B cell (primary cell): ENCODE measurements around the gene RAI1. TPM values are rescaled to one million over a fixed set of nuclear protein-coding genes. Genes with fewer than 3 reads are reported as not detected.

Experiments used
- ATAC-seq: fragments of 200-7000 bp; cut with Tn5 transposase; one replicate; pipeline ENCODE4 v1.10.0; 2021; ENCODE audit warnings: low read depth, mild to moderate bottlenecking, moderate number of reproducible peaks, moderate library complexity
- CTCF ChIA-PET: fragments of 350-600 bp; sonication (Branson Sonifier 250); formaldehyde crosslinking; loops from one replicate; lab custom pipeline; 2021; ENCODE audit warnings: antibody characterized with exemption, inconsistent platforms; lab: Charles Lee
- POLR2A ChIA-PET: fragments of 350-600 bp; sonication (Branson Sonifier 250); formaldehyde crosslinking; loops from one replicate; lab custom pipeline; 2021; ENCODE audit warnings: antibody characterized with exemption; lab: Charles Lee
- DNase-seq: peaks from one replicate; pipeline ENCODE4 v3.0.0; 2013
- H2AFZ ChIP-seq: 2 replicates; pipeline ENCODE4 v1.6.1; 2012; ENCODE audit warnings: mild to moderate bottlenecking, low read depth, low read length; ENCODE audit not compliant: insufficient read depth, poor library complexity, severe bottlenecking
- H3K27ac ChIP-seq, 2 donors: 1 replicate in 1 of 2; 2 replicates in 1 of 2; pipeline ENCODE4 v1.5.1; 2012 to 2013; ENCODE audit warnings: low read length in 2 of 2, mild to moderate bottlenecking in 2 of 2, moderate library complexity in 1 of 2
- H3K27me3 ChIP-seq, 4 experiments: fragments of 200-600 bp in 1 of 4; sonication (generic) in 1 of 4; replicated peaks in 1 of 4; 1 replicate in 2 of 4; 2 replicates in 2 of 4; pipeline versions ENCODE4 v1.6.1 to v1.7.0; 2013 to 2016; ENCODE audit warnings: low read length in 3 of 4, mild to moderate bottlenecking in 2 of 4, mixed read lengths in 1 of 4, moderate library complexity in 1 of 4; ENCODE audit not compliant: insufficient read depth in 4 of 4, control insufficient read depth in 3 of 4; ENCODE audit errors: control extremely low read depth in 1 of 4
- H3K36me3 ChIP-seq, 2 experiments: replicated peaks in 1 of 2; 1 replicate in 1 of 2; 2 replicates in 1 of 2; pipeline versions ENCODE4 v1.6.1 to v1.7.1; 2013; ENCODE audit warnings: low read length in 1 of 2; ENCODE audit not compliant: insufficient read depth in 2 of 2, control insufficient read depth in 1 of 2; ENCODE audit errors: control extremely low read depth in 1 of 2, extremely low read depth in 1 of 2
- H3K4me1 ChIP-seq, 2 donors: fragments of 200-600 bp in 1 of 2; sonication (generic) in 1 of 2; 1 replicate in 1 of 2; 2 replicates in 1 of 2; pipeline versions ENCODE4 v1.5.1 to v1.6.1; 2013 to 2017; ENCODE audit warnings: low read length in 2 of 2; ENCODE audit not compliant: control insufficient read depth in 2 of 2, insufficient read depth in 2 of 2
- H3K4me2 ChIP-seq: replicated peaks from 2 replicates; pipeline ENCODE3; 2012; ENCODE audit warnings: mild to moderate bottlenecking, low read depth, low read length; ENCODE audit not compliant: poor library complexity, severe bottlenecking
- H3K4me3 ChIP-seq, 5 experiments: fragments of 200-600 bp in 1 of 5; sonication (generic) in 1 of 5; 1 replicate in 3 of 5; 2 replicates in 2 of 5; pipeline versions ENCODE4 v1.5.1 to v1.7.0; 2011 to 2016; ENCODE audit warnings: low read length in 4 of 5, mild to moderate bottlenecking in 4 of 5, low read depth in 2 of 5, control low read depth in 1 of 5, moderate library complexity in 1 of 5; ENCODE audit not compliant: insufficient read depth in 1 of 5; ENCODE audit errors: control extremely low read depth in 1 of 5, extremely low read depth in 1 of 5
- H3K79me2 ChIP-seq: fragments of 200-600 bp; sonication (generic); one replicate; pipeline ENCODE4 v1.6.0; 2016; ENCODE audit warnings: low read length; ENCODE audit not compliant: control insufficient read depth, insufficient read depth
- H3K9ac ChIP-seq: fragments of 200-600 bp; sonication (generic); 2 replicates; pipeline ENCODE4 v1.6.1; 2017; ENCODE audit warnings: mild to moderate bottlenecking, low read length, moderate library complexity
- H3K9me3 ChIP-seq, 3 donors: one replicate each; pipeline versions ENCODE4 v1.6.1 to v1.7.1; 2013; ENCODE audit warnings: low read length in 2 of 3; ENCODE audit not compliant: control insufficient read depth in 2 of 3, insufficient read depth in 1 of 3; ENCODE audit errors: control extremely low read depth in 1 of 3
- H4K20me1 ChIP-seq: 2 replicates; pipeline ENCODE4 v1.6.0; 2012; ENCODE audit warnings: mild to moderate bottlenecking, low read length; ENCODE audit not compliant: insufficient read depth, control insufficient read depth, poor library complexity, severe bottlenecking
- H3K27ac Mint-ChIP-seq: one replicate; pipeline ENCODE4 v1.8.0; 2021; ENCODE audit warnings: mixed read lengths
- H3K27me3 Mint-ChIP-seq: one replicate; pipeline ENCODE4 v1.8.0; 2021; ENCODE audit warnings: mixed read lengths
- H3K4me1 Mint-ChIP-seq: one replicate; pipeline ENCODE4 v1.8.0; 2021; ENCODE audit warnings: mixed read lengths
- H3K4me3 Mint-ChIP-seq: one replicate; pipeline ENCODE4 v1.8.0; 2021; ENCODE audit warnings: mixed read lengths
- H3K9me3 Mint-ChIP-seq: one replicate; pipeline ENCODE4 v1.8.0; 2022; ENCODE audit warnings: mixed read lengths; ENCODE audit not compliant: insufficient read depth
- CTCF ChIP-seq: fragments of 200-600 bp; IDR thresholded peaks from one replicate; pipeline ENCODE4 v1.8.0; 2022; ENCODE audit warnings: antibody characterized with exemption, mild to moderate bottlenecking
- EZH2 ChIP-seq: IDR thresholded peaks from 2 replicates; pipeline ENCODE4 v1.6.1; 2012; ENCODE audit warnings: borderline replicate concordance, low read depth, mild to moderate bottlenecking, moderate library complexity, low read length; ENCODE audit not compliant: insufficient read depth, poor library complexity, severe bottlenecking
- WGBS: methylation state at CpG from one replicate; pipeline ENCODE4 v1.1.5; 2013; ENCODE audit warnings: missing lambda C conversion rate; ENCODE audit not compliant: insufficient coverage; 5-methylcytosine and 5-hydroxymethylcytosine counted together
- intact Hi-C: fragments of 100-400 bp; cut with micrococcal nuclease; formaldehyde crosslinking; loops from one replicate; pipeline ENCODE4 v1.10.0; 2022
- polyA plus RNA-seq: library from polyadenylated mRNA; depleted of rRNA; stranded (reverse); fragments of >200 nt; gene quantifications from 2 replicates; pipeline ENCODE4 v1.2.3, GENCODE V29; 2012
- total RNA-seq, 2 donors: library from RNA; stranded (reverse); fragments of 120-200 nt in 1 of 2; gene quantifications; 1 replicate in 1 of 2; 2 replicates in 1 of 2; pipeline versions ENCODE4 v1.2.3 to v1.2.4, GENCODE V29; 2013 to 2022

The RAI1 gene
- total and polyA plus RNA-seq, 2 donors (not counting 1 experiment from before 2014, with no cell fraction given): 4.7 to 34.0 TPM

- TF ChIP-seq CTCF (no peak), EZH2 (no peak)
- H2AFZ ChIP-seq: no peak overlapping the region
- ATAC-seq: no peak
- H3K9ac ChIP-seq: no peak overlapping the region
- H3K4me3 Mint-ChIP-seq: peak overlapping the region; percentile 94
- H3K36me3 ChIP-seq: no peaks in the 10 kb centered on the region
- peaks cover 41% of the 10 kb centered on the region for H3K79me2 ChIP-seq
- peaks cover 40% of the 10 kb centered on the region for H3K4me1 Mint-ChIP-seq
- 88% methylated on average over 65 of the region's 68 CpGs for WGBS
- H3K27ac Mint-ChIP-seq: peak overlapping the region; percentile 20
- CTCF ChIA-PET: no interaction called here
- H3K27me3 ChIP-seq: peaks cover 0 to 24% (median 9%) of the 10 kb centered on the region in 4 experiments
- POLR2A ChIA-PET: interaction anchor here (0.7 kb wide), 1 partner anchor 14 kb away, joined by 3 read pairs; no protein-coding TSS in a partner anchor
- peaks cover 19 to 37% of the 10 kb centered on the region in 2 donors for H3K4me1 ChIP-seq
- no peak overlapping the region for H3K4me3 ChIP-seq
- no peaks in the 10 kb centered on the region for H3K9me3 ChIP-seq
- intact Hi-C loops: loop anchor here (2.0 kb wide), 1 partner anchor 17 kb away; no protein-coding TSS in a partner anchor
- DNase-seq: peak; percentile 35
- H3K27me3 Mint-ChIP-seq: peaks cover 29% of the 10 kb centered on the region
- H3K4me2 ChIP-seq: peak overlapping the region; percentile 99
- no peaks in the 10 kb centered on the region for H3K9me3 Mint-ChIP-seq
- peaks cover 66% of the 10 kb centered on the region for H4K20me1 ChIP-seq
- H3K27ac ChIP-seq: no peak overlapping the region
Measured at GRCh38 chr17:17722081-17722905, 41.0 kb downstream of the RAI1 start.

- peaks cover 44% of the 10 kb centered on the region for H3K79me2 ChIP-seq
- ATAC-seq: no peak
- peaks cover 0 to 24% (median 9%) of the 10 kb centered on the region in 4 experiments for H3K27me3 ChIP-seq
- peak overlapping the region; percentile 99 for H3K4me2 ChIP-seq
- DNase-seq: peak; percentile 34
- Mint-ChIP-seq H3K27me3 (peaks cover 29% of the 10 kb centered on the region), H3K4me1 (peaks cover 40% of the 10 kb centered on the region), H3K4me3 (peak overlapping the region; percentile 94), H3K9me3 (no peaks in the 10 kb centered on the region), H3K27ac (peak overlapping the region; percentile 20)
- no peak for TF ChIP-seq EZH2
- no peak for TF ChIP-seq CTCF
- ChIA-PET CTCF (no interaction called here), POLR2A (interaction anchor here (0.7 kb wide), 1 partner anchor 14 kb away, joined by 3 read pairs; no protein-coding TSS in a partner anchor)
- peaks cover 61% of the 10 kb centered on the region for H4K20me1 ChIP-seq
- H3K4me3 ChIP-seq: peak overlapping the region in 2 of 5 experiments; percentile 56 to 60
- intact Hi-C loops: loop anchor here (2.0 kb wide), 1 partner anchor 16 kb away; no protein-coding TSS in a partner anchor
- H3K9ac ChIP-seq: peak overlapping the region; percentile 72
- peaks cover 19 to 37% of the 10 kb centered on the region in 2 donors for H3K4me1 ChIP-seq
- H3K27ac ChIP-seq: no peak overlapping the region
- no peaks in the 10 kb centered on the region for H3K9me3 ChIP-seq
- 83% methylated on average over 23 of the region's 23 CpGs for WGBS
- no peaks in the 10 kb centered on the region for H3K36me3 ChIP-seq
- H2AFZ ChIP-seq: no peak overlapping the region
Measured at GRCh38 chr17:17722906-17723353, 41.7 kb downstream of the RAI1 start.
